ENCODE data around the gene USP17L11.
"Not testable (repeated sequence)": the region's sequence is repeated elsewhere in the genome, so short reads cannot be mapped to it uniquely, and the experiment has no call there.

USP17L11 gene, protein sequence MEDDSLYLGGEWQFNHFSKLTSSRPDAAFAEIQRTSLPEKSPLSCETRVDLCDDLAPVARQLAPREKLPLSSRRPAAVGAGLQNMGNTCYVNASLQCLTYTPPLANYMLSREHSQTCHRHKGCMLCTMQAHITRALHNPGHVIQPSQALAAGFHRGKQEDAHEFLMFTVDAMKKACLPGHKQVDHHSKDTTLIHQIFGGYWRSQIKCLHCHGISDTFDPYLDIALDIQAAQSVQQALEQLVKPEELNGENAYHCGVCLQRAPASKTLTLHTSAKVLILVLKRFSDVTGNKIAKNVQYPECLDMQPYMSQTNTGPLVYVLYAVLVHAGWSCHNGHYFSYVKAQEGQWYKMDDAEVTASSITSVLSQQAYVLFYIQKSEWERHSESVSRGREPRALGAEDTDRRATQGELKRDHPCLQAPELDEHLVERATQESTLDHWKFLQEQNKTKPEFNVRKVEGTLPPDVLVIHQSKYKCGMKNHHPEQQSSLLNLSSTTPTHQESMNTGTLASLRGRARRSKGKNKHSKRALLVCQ

DNA sequence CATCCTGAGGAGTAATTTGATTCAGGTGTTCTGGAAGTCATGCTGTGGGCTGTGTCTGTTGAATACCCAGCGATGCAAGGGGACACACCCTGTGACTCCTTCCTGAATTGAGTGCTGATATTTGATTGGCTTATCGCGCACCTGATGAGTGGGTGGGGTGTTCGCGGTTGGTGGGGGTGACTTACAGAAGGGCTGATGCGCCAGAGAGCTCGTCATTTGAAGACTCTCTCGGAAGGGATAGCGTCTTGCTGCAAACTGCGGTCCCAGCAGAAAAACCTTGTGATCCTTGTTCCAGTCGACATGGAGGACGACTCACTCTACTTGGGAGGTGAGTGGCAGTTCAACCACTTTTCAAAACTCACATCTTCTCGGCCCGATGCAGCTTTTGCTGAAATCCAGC lies at the start of gene USP17L11:
USP17L11 (plus strand) TSS at position 301 of the 400 bp plus-strand sequence; CDS start at position 301, 0 bp downstream.
- DNase-seq: not testable (repeated sequence)

DNA sequence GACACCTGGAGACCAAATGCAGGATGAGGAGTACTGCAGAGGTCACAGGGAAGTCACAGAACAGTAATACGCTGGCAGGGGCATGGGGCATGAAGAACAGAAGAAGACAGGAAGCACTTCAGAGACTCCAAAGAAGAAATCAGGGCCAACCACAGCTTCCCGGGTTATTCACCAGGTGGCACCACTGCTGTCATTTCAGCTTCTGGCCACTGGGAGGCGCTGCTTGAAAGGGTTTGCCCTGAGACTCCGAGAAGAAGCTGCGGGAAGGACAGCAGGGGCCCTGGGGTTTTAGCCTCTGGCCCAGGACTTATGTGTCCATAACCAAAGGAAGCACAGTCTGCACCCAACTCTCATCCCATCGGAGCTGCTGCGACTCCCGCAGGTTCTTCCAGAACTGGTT lies 49.2 kb upstream of the USP17L11 start:
- DNase-seq: not testable (repeated sequence)

GRCh38 chr4:9169791-9170459 lies 45.3 kb upstream of the USP17L11 start, which contains the start of gene FAM90A26:
Gene FAM90A26, plus strand, starts transcription at chr4:9170409. Its CDS starts 2,764 bp downstream, at chr4:9173173.
- not testable (repeated sequence) for DNase-seq

DNA sequence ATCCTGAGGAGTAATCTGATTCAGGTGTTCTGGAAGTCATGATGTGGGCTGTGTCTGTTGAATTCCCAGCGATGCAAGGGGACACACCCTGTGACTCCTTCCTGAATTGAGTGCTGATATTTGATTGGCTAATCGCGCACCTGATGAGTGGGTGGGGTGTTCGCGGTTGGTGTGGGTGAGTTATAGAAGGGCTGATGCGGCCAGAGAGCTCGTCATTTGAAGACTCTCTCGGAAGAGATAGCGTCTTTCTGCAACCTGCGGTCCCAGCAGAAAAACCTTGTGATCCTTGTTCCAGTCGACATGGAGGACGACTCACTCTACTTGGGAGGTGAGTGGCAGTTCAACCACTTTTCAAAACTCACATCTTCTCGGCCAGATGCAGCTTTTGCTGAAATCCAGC lies 4.8 kb upstream of the USP17L11 start, which contains the start of gene USP17L10:
USP17L10 (plus strand) TSS at position 301 of the 400 bp plus-strand sequence; CDS start at position 301, 0 bp downstream.
- DNase-seq: not testable (repeated sequence)

DNA sequence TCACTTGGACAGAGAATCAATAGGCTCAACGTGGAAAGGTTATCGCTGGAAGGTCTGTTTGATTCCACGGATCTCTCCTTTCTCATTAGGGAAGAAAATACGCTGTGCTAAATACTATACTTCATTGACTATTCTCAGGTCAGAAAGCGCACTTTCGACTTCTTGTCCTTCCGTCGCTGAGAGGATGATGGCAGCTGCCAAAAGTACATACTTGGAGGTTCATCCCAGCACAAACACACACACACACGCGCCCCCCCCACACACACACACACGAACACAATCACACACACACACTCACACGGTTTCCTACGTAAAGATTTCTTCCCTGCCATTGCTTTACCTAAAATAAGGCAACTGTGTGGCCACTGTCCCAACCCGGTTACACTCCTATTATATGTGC lies 504 bp upstream of the USP17L11 start:
- DNase-seq: not testable (repeated sequence)

DNA sequence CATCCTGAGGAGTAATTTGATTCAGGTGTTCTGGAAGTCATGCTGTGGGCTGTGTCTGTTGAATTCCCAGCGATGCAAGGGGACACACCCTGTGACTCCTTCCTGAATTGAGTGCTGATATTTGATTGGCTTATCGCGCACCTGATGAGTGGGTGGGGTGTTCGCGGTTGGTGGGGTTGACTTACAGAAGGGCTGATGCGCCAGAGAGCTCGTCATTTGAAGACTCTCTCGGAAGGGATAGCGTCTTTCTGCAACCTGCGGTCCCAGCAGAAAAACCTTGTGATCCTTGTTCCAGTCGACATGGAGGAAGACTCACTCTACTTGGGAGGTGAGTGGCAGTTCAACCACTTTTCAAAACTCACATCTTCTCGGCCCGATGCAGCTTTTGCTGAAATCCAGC lies 4.6 kb downstream of the USP17L11 start, which contains the start of gene USP17L12:
USP17L12 (plus strand) TSS at position 301 of the 400 bp plus-strand sequence; CDS start at position 301, 0 bp downstream.
- not testable (repeated sequence) for DNase-seq

DNA sequence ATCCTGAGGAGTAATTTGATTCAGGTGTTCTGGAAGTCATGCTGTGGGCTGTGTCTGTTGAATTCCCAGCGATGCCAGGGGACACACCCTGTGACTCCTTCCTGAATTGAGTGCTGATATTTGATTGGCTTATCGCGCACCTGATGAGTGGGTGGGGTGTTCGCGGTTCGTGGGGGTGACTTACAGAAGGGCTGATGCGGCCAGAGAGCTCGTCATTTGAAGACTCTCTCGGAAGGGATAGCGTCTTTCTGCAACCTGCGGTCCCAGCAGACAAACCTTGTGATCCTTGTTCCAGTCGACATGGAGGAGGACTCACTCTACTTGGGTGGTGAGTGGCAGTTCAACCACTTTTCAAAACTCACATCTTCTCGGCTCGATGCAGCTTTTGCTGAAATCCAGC lies 9.4 kb downstream of the USP17L11 start, which contains the start of gene USP17L13:
USP17L13 (plus strand) TSS at position 301 of the 400 bp plus-strand sequence; CDS start at position 301, 0 bp downstream.
- DNase-seq: not testable (repeated sequence)

GRCh38 chr4:9230249-9230648 lies 15.0 kb downstream of the USP17L11 start:
- not testable (repeated sequence) for DNase-seq

- not testable (repeated sequence) for DNase-seq
Observed at GRCh38 chr4:9234085-9234484, 18.9 kb downstream of the USP17L11 start, which contains the start of gene USP17L15. Gene USP17L15, plus strand, starts transcription at chr4:9234385. Its CDS starts 0 bp downstream, at chr4:9234385.

DNA sequence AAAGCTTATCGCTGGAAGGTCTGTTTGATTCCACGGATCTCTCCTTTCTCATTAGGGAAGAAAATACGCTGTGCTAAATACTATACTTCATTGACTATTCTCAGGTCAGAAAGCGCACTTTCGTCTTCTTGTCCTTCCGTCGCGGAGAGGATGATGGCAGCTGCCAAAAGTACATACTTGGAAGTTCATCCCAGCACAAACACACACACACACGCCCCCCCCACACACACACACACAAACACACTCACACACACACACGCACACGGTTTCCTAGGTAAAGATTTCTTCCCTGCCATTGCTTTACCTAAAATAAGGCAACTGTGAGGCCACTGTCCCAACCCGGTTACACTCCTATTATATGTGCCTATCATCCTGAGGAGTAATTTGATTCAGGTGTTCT lies 23.3 kb downstream of the USP17L11 start:
- not testable (repeated sequence) for DNase-seq

DNA sequence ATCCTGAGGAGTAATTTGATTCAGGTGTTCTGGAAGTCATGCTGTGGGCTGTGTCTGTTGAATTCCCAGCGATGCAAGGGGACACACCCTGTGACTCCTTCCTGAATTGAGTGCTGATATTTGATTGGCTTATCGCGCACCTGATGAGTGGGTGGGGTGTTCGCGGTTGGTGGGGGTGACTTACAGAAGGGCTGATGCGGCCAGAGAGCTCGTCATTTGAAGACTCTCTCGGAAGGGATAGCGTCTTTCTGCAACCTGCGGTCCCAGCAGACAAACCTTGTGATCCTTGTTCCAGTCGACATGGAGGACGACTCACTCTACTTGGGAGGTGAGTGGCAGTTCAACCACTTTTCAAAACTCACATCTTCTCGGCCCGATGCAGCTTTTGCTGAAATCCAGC lies 28.4 kb downstream of the USP17L11 start, which contains the start of gene USP17L17:
USP17L17 (plus strand) TSS at position 301 of the 400 bp plus-strand sequence; CDS start at position 301, 0 bp downstream.
- DNase-seq: not testable (repeated sequence)

DNA sequence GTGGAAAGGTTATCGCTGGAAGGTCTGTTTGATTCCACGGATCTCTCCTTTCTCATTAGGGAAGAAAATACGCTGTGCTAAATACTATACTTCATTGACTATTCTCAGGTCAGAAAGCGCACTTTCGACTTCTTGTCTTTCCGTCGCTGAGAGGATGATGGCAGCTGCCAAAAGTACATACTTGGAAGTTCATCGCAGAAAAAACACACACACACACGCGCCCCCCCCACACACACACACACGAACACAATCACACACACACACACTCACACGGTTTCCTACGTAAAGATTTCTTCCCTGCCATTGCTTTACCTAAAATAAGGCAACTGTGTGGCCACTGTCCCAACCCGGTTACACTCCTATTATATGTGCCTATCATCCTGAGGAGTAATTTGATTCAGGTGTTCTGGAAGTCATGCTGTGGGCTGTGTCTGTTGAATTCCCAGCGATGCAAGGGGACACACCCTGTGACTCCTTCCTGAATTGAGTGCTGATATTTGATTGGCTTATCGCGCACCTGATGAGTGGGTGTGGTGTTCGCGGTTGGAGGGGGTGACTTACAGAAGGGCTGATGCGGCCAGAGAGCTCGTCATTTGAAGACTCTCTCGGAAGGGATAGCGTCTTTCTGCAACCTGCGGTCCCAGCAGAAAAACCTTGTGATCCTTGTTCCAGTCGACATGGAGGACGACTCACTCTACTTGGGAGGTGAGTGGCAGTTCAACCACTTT lies 32.9 kb downstream of the USP17L11 start, which contains the start of gene USP17L18:
USP17L18 (plus strand) TSS at position 678 of the 728 bp plus-strand sequence; CDS start at position 678, 0 bp downstream.
- DNase-seq: not testable (repeated sequence)

DNA sequence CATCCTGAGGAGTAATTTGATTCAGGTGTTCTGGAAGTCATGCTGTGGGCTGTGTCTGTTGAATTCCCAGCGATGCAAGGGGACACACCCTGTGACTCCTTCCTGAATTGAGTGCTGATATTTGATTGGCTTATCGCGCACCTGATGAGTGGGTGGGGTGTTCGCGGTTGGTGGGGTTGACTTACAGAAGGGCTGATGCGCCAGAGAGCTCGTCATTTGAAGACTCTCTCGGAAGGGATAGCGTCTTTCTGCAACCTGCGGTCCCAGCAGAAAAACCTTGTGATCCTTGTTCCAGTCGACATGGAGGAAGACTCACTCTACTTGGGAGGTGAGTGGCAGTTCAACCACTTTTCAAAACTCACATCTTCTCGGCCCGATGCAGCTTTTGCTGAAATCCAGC lies 37.9 kb downstream of the USP17L11 start, which contains the start of gene USP17L19:
USP17L19 (plus strand) TSS at position 301 of the 400 bp plus-strand sequence; CDS start at position 301, 0 bp downstream.
- DNase-seq: not testable (repeated sequence)

- DNase-seq: not testable (repeated sequence)
Observed at GRCh38 chr4:9257824-9258223, 42.6 kb downstream of the USP17L11 start, which contains the start of gene USP17L20. Gene USP17L20, plus strand, starts transcription at chr4:9258124. Its CDS starts 0 bp downstream, at chr4:9258124.

DNA sequence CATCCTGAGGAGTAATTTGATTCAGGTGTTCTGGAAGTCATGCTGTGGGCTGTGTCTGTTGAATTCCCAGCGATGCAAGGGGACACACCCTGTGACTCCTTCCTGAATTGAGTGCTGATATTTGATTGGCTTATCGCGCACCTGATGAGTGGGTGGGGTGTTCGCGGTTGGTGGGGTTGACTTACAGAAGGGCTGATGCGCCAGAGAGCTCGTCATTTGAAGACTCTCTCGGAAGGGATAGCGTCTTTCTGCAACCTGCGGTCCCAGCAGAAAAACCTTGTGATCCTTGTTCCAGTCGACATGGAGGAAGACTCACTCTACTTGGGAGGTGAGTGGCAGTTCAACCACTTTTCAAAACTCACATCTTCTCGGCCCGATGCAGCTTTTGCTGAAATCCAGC lies 47.4 kb downstream of the USP17L11 start, which contains the start of gene USP17L21:
USP17L21 (plus strand) TSS at position 301 of the 400 bp plus-strand sequence; CDS start at position 301, 0 bp downstream.
- not testable (repeated sequence) for DNase-seq

Measured in DMS79 treated with DMSO at 0.1 percent for 48 hours (cell line).